Ishikawa (cell line): ENCODE data around the gene FRMD6.

ENCODE experiments used
- CEBPB ChIP-seq: IDR thresholded peaks from 2 replicates; pipeline ENCODE4 v1.6.1; 2012
- EP300 ChIP-seq: IDR thresholded peaks from 2 replicates; pipeline ENCODE4 v1.6.1; 2012; ENCODE audit warnings: borderline replicate concordance
- TF ChIP-seq, protein P1 (sequence below): IDR thresholded peaks from 2 replicates; pipeline ENCODE4 v1.6.1; 2012
- TF ChIP-seq, protein P2 (sequence below): IDR thresholded peaks from 2 replicates; pipeline ENCODE4 v1.6.1; 2012; ENCODE audit warnings: low read depth, mild to moderate bottlenecking

DNA sequence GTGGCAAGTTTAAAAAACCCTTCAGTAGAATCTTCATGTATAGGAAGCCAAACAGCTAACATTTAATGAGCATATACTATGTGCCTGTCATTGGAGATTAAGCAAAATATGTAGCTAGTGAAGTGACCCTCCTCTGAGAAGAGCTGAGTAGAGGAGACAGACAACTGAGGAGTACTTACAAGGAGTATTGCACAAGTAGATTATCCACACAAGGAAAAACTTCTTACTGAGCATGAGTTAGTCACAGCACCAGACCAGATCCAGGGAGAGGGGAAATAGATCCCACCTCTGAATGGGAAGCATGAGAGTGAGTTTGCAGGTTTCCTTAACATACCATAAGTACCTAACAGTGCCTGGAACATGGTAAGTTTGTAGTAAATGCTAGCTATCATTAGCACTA lies 33.0 kb downstream of the FRMD6 start:
- TF ChIP-seq, protein P1, sequence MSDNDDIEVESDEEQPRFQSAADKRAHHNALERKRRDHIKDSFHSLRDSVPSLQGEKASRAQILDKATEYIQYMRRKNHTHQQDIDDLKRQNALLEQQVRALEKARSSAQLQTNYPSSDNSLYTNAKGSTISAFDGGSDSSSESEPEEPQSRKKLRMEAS = no peak
- TF ChIP-seq EP300 (no peak), CEBPB (no peak)
- TF ChIP-seq, protein P2, sequence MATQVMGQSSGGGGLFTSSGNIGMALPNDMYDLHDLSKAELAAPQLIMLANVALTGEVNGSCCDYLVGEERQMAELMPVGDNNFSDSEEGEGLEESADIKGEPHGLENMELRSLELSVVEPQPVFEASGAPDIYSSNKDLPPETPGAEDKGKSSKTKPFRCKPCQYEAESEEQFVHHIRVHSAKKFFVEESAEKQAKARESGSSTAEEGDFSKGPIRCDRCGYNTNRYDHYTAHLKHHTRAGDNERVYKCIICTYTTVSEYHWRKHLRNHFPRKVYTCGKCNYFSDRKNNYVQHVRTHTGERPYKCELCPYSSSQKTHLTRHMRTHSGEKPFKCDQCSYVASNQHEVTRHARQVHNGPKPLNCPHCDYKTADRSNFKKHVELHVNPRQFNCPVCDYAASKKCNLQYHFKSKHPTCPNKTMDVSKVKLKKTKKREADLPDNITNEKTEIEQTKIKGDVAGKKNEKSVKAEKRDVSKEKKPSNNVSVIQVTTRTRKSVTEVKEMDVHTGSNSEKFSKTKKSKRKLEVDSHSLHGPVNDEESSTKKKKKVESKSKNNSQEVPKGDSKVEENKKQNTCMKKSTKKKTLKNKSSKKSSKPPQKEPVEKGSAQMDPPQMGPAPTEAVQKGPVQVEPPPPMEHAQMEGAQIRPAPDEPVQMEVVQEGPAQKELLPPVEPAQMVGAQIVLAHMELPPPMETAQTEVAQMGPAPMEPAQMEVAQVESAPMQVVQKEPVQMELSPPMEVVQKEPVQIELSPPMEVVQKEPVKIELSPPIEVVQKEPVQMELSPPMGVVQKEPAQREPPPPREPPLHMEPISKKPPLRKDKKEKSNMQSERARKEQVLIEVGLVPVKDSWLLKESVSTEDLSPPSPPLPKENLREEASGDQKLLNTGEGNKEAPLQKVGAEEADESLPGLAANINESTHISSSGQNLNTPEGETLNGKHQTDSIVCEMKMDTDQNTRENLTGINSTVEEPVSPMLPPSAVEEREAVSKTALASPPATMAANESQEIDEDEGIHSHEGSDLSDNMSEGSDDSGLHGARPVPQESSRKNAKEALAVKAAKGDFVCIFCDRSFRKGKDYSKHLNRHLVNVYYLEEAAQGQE = no peak
